MM.1S (cell line): ENCODE results near the gene BHMT.

Experiments
- DNase-seq: peaks from one replicate; pipeline ENCODE4 v3.0.0-alpha.2; 2015
- H2AFZ ChIP-seq: fragments of 300-600 bp; sonication (generic); 2 replicates; pipeline ENCODE4 v1.6.0; 2016; ENCODE audit warnings: antibody characterized with exemption, low read length
- H3F3A ChIP-seq: fragments of 300-600 bp; sonication (generic); 2 replicates; pipeline ENCODE4 v1.6.1; 2016; ENCODE audit warnings: mild to moderate bottlenecking, antibody characterized with exemption, low read length, moderate library complexity, mixed read lengths; ENCODE audit not compliant: insufficient read depth
- H3K27ac ChIP-seq: fragments of 300-600 bp; sonication (generic); 2 replicates; pipeline ENCODE4 v1.5.1; 2016; ENCODE audit warnings: mild to moderate bottlenecking, low read length
- H3K27me3 ChIP-seq: fragments of 300-600 bp; sonication (generic); replicated peaks from 2 replicates; pipeline ENCODE4 v1.6.0; 2016; ENCODE audit warnings: low read length; ENCODE audit not compliant: insufficient read depth
- H3K36me3 ChIP-seq: fragments of 300-600 bp; sonication (generic); replicated peaks from 2 replicates; pipeline ENCODE4 v1.6.1; 2016; ENCODE audit warnings: mild to moderate bottlenecking, low read length, mixed read lengths; ENCODE audit not compliant: insufficient read depth
- H3K4me1 ChIP-seq: fragments of 300-600 bp; sonication (generic); 2 replicates; pipeline ENCODE4 v1.6.1; 2016; ENCODE audit warnings: low read length, mixed read lengths
- H3K4me2 ChIP-seq: fragments of 300-600 bp; sonication (generic); 2 replicates; pipeline ENCODE4 v1.6.0; 2016; ENCODE audit warnings: low read depth, low read length
- H3K4me3 ChIP-seq: fragments of 300-600 bp; sonication (generic); 2 replicates; pipeline ENCODE4 v1.5.1; 2016; ENCODE audit warnings: low read length, mixed read lengths
- H3K79me2 ChIP-seq: fragments of 300-600 bp; sonication (generic); 2 replicates; pipeline ENCODE4 v1.6.1; 2016; ENCODE audit warnings: mixed run types, low read length, mixed read lengths
- H3K9ac ChIP-seq: fragments of 300-600 bp; sonication (generic); 2 replicates; pipeline ENCODE4 v1.6.1; 2016; ENCODE audit warnings: low read length, mixed read lengths
- H3K9me2 ChIP-seq: fragments of 300-600 bp; sonication (generic); replicated peaks from 2 replicates; pipeline ENCODE4 v1.6.1; 2016; ENCODE audit warnings: mild to moderate bottlenecking, low read length, mixed read lengths; ENCODE audit not compliant: insufficient read depth
- H3K9me3 ChIP-seq: fragments of 300-600 bp; sonication (generic); replicated peaks from 2 replicates; pipeline ENCODE4 v1.6.1; 2016; ENCODE audit warnings: mild to moderate bottlenecking, low read length, mixed read lengths; ENCODE audit not compliant: insufficient read depth
- H4K20me1 ChIP-seq: fragments of 300-600 bp; sonication (generic); 2 replicates; pipeline ENCODE4 v1.6.1; 2016; ENCODE audit warnings: mild to moderate bottlenecking, low read length, moderate library complexity, mixed read lengths; ENCODE audit not compliant: insufficient read depth
- EZH2 ChIP-seq: fragments of 300-600 bp; sonication (generic); optimal IDR thresholded peaks from 2 replicates; pipeline ENCODE3; 2017; ENCODE audit warnings: low read depth, mild to moderate bottlenecking, antibody characterized with exemption, low read length, mixed read lengths
- EZH2phosphoT487 ChIP-seq: fragments of 300-600 bp; sonication (generic); IDR thresholded peaks from 2 replicates; pipeline ENCODE4 v1.6.1; 2018; ENCODE audit warnings: antibody characterized with exemption, low read length
- TF ChIP-seq, protein P1 (sequence below): fragments of 300-600 bp; sonication (generic); IDR thresholded peaks from 2 replicates; pipeline ENCODE4 v1.5.1; 2016; ENCODE audit warnings: antibody characterized with exemption, low read length, mixed read lengths

Gene BHMT

GRCh38 chr5:79081779-79082178, 29.8 kb upstream of the BHMT start:
- Histone ChIP-seq H4K20me1 (no peaks in the 10 kb centered on the region), H3K27ac (no peak overlapping the region), H3K9me2 (no peaks in the 10 kb centered on the region), H3K9me3 (no peaks in the 10 kb centered on the region), H3K9ac (no peak overlapping the region), H2AFZ (no peak overlapping the region), H3K79me2 (no peaks in the 10 kb centered on the region), H3K27me3 (no peaks in the 10 kb centered on the region), H3F3A (no peaks in the 10 kb centered on the region), H3K36me3 (no peaks in the 10 kb centered on the region), H3K4me3 (no peak overlapping the region), H3K4me1 (no peaks in the 10 kb centered on the region), H3K4me2 (no peak overlapping the region)
- TF ChIP-seq EZH2phosphoT487 (no peak), EZH2 (no peak)
- TF ChIP-seq, protein P1, sequence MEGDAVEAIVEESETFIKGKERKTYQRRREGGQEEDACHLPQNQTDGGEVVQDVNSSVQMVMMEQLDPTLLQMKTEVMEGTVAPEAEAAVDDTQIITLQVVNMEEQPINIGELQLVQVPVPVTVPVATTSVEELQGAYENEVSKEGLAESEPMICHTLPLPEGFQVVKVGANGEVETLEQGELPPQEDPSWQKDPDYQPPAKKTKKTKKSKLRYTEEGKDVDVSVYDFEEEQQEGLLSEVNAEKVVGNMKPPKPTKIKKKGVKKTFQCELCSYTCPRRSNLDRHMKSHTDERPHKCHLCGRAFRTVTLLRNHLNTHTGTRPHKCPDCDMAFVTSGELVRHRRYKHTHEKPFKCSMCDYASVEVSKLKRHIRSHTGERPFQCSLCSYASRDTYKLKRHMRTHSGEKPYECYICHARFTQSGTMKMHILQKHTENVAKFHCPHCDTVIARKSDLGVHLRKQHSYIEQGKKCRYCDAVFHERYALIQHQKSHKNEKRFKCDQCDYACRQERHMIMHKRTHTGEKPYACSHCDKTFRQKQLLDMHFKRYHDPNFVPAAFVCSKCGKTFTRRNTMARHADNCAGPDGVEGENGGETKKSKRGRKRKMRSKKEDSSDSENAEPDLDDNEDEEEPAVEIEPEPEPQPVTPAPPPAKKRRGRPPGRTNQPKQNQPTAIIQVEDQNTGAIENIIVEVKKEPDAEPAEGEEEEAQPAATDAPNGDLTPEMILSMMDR: no peak
- DNase-seq: no peak

DNA sequence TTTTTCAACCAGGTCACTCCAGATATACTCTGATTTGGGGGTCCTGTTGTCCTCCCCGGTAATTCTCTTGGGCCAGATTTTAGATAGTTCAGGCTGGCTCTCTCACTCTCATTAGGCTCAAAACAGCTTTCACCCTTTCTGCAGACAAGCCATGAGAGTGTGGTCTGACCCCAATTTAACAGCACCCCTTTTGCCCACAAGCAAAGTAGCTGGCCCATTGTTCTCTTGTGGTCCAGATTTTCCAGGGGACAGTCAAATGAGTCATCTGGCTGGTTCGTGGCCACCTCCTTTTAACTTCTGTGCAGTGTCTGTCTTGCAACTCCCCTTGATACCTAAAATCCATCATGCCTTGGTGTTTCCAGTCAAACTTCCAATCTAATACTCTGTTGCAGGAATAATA, 25.5 kb upstream of the BHMT start:
- Histone ChIP-seq H3K4me3 (no peak overlapping the region), H3K9me3 (no peaks in the 10 kb centered on the region), H3K79me2 (no peaks in the 10 kb centered on the region), H4K20me1 (no peaks in the 10 kb centered on the region), H3K4me1 (no peaks in the 10 kb centered on the region), H3K4me2 (no peak overlapping the region), H3K9me2 (no peaks in the 10 kb centered on the region), H3F3A (no peaks in the 10 kb centered on the region), H3K36me3 (no peaks in the 10 kb centered on the region), H2AFZ (no peak overlapping the region), H3K9ac (no peak overlapping the region), H3K27me3 (no peaks in the 10 kb centered on the region), H3K27ac (no peak overlapping the region)
- TF ChIP-seq, protein P1: no peak
- no peak for DNase-seq

- no peaks in the 10 kb centered on the region for H3K27me3 ChIP-seq
- no peak overlapping the region for H3K4me3 ChIP-seq
- no peak overlapping the region for H2AFZ ChIP-seq
- no peaks in the 10 kb centered on the region for H3K4me1 ChIP-seq
- no peak for DNase-seq
- no peaks in the 10 kb centered on the region for H3K9me3 ChIP-seq
- H3K9ac ChIP-seq: no peak overlapping the region
- H3K27ac ChIP-seq: no peak overlapping the region
- no peaks in the 10 kb centered on the region for H3K36me3 ChIP-seq
- H3K79me2 ChIP-seq: no peaks in the 10 kb centered on the region
- H3K9me2 ChIP-seq: no peaks in the 10 kb centered on the region
- no peaks in the 10 kb centered on the region for H4K20me1 ChIP-seq
- TF ChIP-seq, protein P1: no peak
- TF ChIP-seq EZH2phosphoT487 (no peak), EZH2 (no peak)
- no peak overlapping the region for H3K4me2 ChIP-seq
- H3F3A ChIP-seq: no peaks in the 10 kb centered on the region
These were observed 23.1 kb upstream of the BHMT start for GRCh38 chr5:79088507-79088906.
